Upper lobe of left lung (tissue), 4 donors: ENCODE data around the gene ZNF653.
"Not testable (repeated sequence)": the region's sequence is repeated elsewhere in the genome, so short reads cannot be mapped to it uniquely, and the experiment has no call there.

Source experiments
- EP300 ChIP-seq, 4 donors: sonication (generic); formaldehyde crosslinking; IDR thresholded peaks; one replicate each; pipeline ENCODE4 v1.5.1; 2017; ENCODE audit warnings: antibody characterized with exemption in 4 of 4, control low read depth in 2 of 4
- POLR2A ChIP-seq, 4 donors: fragments of 450-650 bp; IDR thresholded peaks; one replicate each; pipeline ENCODE4 v1.5.1; 2016 to 2017; ENCODE audit warnings: antibody characterized with exemption in 4 of 4, mild to moderate bottlenecking in 2 of 4
- POLR2AphosphoS5 ChIP-seq, 2 donors: sonication (generic); formaldehyde crosslinking; IDR thresholded peaks; one replicate each; pipeline ENCODE4 v1.5.1; 2017; ENCODE audit warnings: antibody characterized with exemption in 2 of 2
- TF ChIP-seq, protein P1 (sequence below), 6 experiments: fragments of 450-650 bp in 4 of 6; fragments of 200-600 bp in 2 of 6; sonication (generic) in 2 of 6; IDR thresholded peaks; one replicate each; pipeline ENCODE4 v1.5.1; 2016 to 2019; ENCODE audit warnings: antibody characterized with exemption in 6 of 6

DNA sequence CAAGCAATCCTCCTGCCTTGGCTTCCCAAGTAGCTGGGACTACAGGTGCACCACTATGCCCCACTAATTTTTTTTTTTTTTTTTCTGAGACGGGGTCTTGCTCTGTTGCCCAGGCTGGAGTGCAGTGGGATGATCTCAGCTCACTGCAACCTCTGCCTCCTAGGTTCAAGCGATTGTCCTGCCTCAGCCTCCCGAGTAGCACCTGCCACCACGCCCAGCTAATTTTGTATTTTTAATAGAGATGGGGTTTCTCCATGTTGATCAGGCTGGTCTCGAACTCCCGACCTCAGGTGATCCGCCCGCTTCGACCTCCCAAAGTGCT lies 50.4 kb downstream of the ZNF653 start:
- TF ChIP-seq, protein P1, sequence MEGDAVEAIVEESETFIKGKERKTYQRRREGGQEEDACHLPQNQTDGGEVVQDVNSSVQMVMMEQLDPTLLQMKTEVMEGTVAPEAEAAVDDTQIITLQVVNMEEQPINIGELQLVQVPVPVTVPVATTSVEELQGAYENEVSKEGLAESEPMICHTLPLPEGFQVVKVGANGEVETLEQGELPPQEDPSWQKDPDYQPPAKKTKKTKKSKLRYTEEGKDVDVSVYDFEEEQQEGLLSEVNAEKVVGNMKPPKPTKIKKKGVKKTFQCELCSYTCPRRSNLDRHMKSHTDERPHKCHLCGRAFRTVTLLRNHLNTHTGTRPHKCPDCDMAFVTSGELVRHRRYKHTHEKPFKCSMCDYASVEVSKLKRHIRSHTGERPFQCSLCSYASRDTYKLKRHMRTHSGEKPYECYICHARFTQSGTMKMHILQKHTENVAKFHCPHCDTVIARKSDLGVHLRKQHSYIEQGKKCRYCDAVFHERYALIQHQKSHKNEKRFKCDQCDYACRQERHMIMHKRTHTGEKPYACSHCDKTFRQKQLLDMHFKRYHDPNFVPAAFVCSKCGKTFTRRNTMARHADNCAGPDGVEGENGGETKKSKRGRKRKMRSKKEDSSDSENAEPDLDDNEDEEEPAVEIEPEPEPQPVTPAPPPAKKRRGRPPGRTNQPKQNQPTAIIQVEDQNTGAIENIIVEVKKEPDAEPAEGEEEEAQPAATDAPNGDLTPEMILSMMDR (IDR thresholded peaks at IDR 0.05) = not testable (repeated sequence)
- not testable (repeated sequence) for TF ChIP-seq POLR2AphosphoS5, POLR2A, EP300 (IDR thresholded peaks at IDR 0.05)
